Measurements from ENCODE around the gene SLC33A1. TPM values are rescaled to one million over a fixed set of nuclear protein-coding genes. Genes with fewer than 3 reads are reported as not detected.

SLC33A1 gene
- total RNA-seq, 5 donors from 2014 or later (not counting 1 experiment from before 2014, with no cell fraction given), result 17.4 to 33.1 (median 28.5) TPM

DNA sequence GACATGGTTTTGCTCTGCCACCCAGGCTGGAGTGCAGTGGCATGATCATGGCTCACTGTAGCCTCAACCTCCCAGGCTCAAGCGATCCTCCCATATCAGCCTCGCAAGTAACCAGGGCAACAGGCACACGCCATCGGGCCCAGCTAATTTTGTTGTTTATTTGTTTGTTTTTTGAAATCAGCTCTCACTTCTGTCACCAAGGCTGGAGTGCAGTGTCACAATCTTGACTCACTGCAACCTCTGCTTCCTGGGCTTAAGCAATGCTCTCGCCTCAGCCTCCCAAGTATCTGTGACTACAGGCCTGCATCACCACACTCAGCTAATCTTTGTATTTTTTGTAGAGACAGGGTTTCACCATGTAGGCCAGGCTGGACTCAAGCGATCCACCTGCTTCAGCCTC is 83.1 kb downstream of the SLC33A1 start:
- H3K4me3 ChIP-seq (ENCODE audit: control insufficient read depth in 1 of 2, extremely low read depth in 1 of 2, low read length in 1 of 2), result no peak overlapping the region
- H3K9me3 Mint-ChIP-seq, result no peaks in the 10 kb centered on the region
- no peak overlapping the region for H3K27ac ChIP-seq (ENCODE audit: low read length)
- no peak overlapping the region for H3K4me3 Mint-ChIP-seq
- H3K36me3 ChIP-seq (ENCODE audit: control insufficient read depth in 2 of 2, extremely low read depth in 1 of 2, insufficient read depth in 1 of 2, low read length in 1 of 2), result peaks cover 4 to 11% of the 10 kb centered on the region in 2 donors
- POLR2A ChIA-PET, result no interaction called here
- no peaks in the 10 kb centered on the region for H3K4me1 ChIP-seq (ENCODE audit: control insufficient read depth in 1 of 2, extremely low read depth in 1 of 2, insufficient read depth in 2 of 2, low read length in 2 of 2)
- no peaks in the 10 kb centered on the region for H3K27me3 Mint-ChIP-seq
- no peaks in the 10 kb centered on the region for H3K27me3 ChIP-seq (replicated peaks in 1 of 2; ENCODE audit: control insufficient read depth in 2 of 2, extremely low read depth in 1 of 2, insufficient read depth in 2 of 2, low read length in 1 of 2)
- no peaks in the 10 kb centered on the region for H3K4me1 Mint-ChIP-seq
- CTCF ChIA-PET, result no interaction called here
- H3K27ac Mint-ChIP-seq, result no peak overlapping the region
- H3K9me3 ChIP-seq, result no peaks in the 10 kb centered on the region
- ATAC-seq (replicated peaks in 1 of 4) (no peak), DNase-seq (no peak)
- WGBS (ENCODE audit: insufficient coverage), result no CpG with 5 or more reads among the region's 6 CpGs
- H3K36me3 Mint-ChIP-seq, result peaks cover 57% of the 10 kb centered on the region

Other genes with a start within 250 kb of the SLC33A1 start
- under 1 TPM in 4 of 5 donors, not detected in 1; 0.06 to 0.12 (median 0.09) TPM for gene PLCH1, start 109.4 kb downstream of the SLC33A1 start, total RNA-seq
- 1 to 10 TPM; 1.2 to 3.2 (median 2.3) TPM for gene C3orf33, start 48.1 kb downstream of the SLC33A1 start, total RNA-seq
- gene GMPS, start 16.2 kb upstream of the SLC33A1 start, total RNA-seq, result 10 to 100 TPM; 37.4 to 44.1 (median 40.6) TPM